A549 (cell line): ENCODE data around the gene ECM1. TPM values are rescaled to one million over a fixed set of nuclear protein-coding genes. Genes with fewer than 3 reads are reported as not detected.

Source experiments
- BCL3 ChIP-seq: fragments of >200 bp; sonication (Bioruptor Twin); formaldehyde crosslinking; IDR thresholded peaks from 3 replicates; pipeline ENCODE4 v1.6.1; 2016
- CBX2 ChIP-seq: fragments of 200-600 bp; sonication (generic); IDR thresholded peaks from 2 replicates; pipeline ENCODE4 v1.6.1; 2016; ENCODE audit warnings: low read depth, mild to moderate bottlenecking, borderline replicate concordance
- CEBPB ChIP-seq, 2 experiments: fragments of >200 bp in 1 of 2; sonication (Bioruptor Twin) in 1 of 2; formaldehyde crosslinking in 1 of 2; IDR thresholded peaks; 2 replicates each; pipeline ENCODE4 v1.6.1; 2012 to 2016
- CHD4 ChIP-seq: fragments of 200-600 bp; sonication (generic); IDR thresholded peaks from 2 replicates; pipeline ENCODE4 v1.6.1; 2016; ENCODE audit warnings: antibody characterized with exemption, mild to moderate bottlenecking, borderline replicate concordance
- EHMT2 ChIP-seq: fragments of 200-600 bp; sonication (generic); IDR thresholded peaks from 2 replicates; pipeline ENCODE4 v1.6.1; 2016; ENCODE audit warnings: antibody characterized with exemption, low read depth, mild to moderate bottlenecking, moderate library complexity
- ELK1 ChIP-seq: fragments of 150-350 bp; IDR thresholded peaks from 2 replicates; pipeline ENCODE4 v1.6.1; 2014; ENCODE audit warnings: low read depth, mild to moderate bottlenecking, low read length
- EP300 ChIP-seq, 2 experiments: fragments of >200 bp; sonication (Bioruptor Twin); formaldehyde crosslinking; IDR thresholded peaks; 2 replicates in 1 of 2; 3 replicates in 1 of 2; pipeline ENCODE4 v1.6.1; 2016 to 2017
- FOSB ChIP-seq: fragments of 250-450 bp; sonication (Bioruptor Pico); IDR thresholded peaks from 2 replicates; pipeline ENCODE4 v1.5.0; 2020; ENCODE audit warnings: mild to moderate bottlenecking, moderate library complexity
- FOSL2 ChIP-seq, 2 experiments: fragments of 450-650 bp in 1 of 2; fragments of >200 bp in 1 of 2; sonication (Bioruptor Twin) in 1 of 2; formaldehyde crosslinking; IDR thresholded peaks; 2 replicates each; pipeline versions ENCODE4 v1.5.0 to v1.6.1; 2016 to 2020; ENCODE audit warnings: mild to moderate bottlenecking in 1 of 2, moderate library complexity in 1 of 2
- HES2 ChIP-seq: fragments of >200 bp; sonication (Bioruptor Twin); formaldehyde crosslinking; IDR thresholded peaks from 2 replicates; pipeline ENCODE4 v1.6.1; 2016
- HEYL ChIP-seq: fragments of 250-450 bp; sonication (Bioruptor Pico); IDR thresholded peaks from 2 replicates; pipeline ENCODE4 v1.8.0; 2021; ENCODE audit warnings: mild to moderate bottlenecking, moderate library complexity
- HMGXB4 ChIP-seq: fragments of 250-450 bp; sonication (Bioruptor Pico); IDR thresholded peaks from 2 replicates; pipeline ENCODE4 v1.5.0; 2021; ENCODE audit warnings: mild to moderate bottlenecking, moderate library complexity, borderline replicate concordance
- HOXB13 ChIP-seq: fragments of 250-450 bp; sonication (Bioruptor Pico); IDR thresholded peaks from 2 replicates; pipeline ENCODE4 v1.5.0; 2020; ENCODE audit warnings: low read depth, mild to moderate bottlenecking, moderate library complexity
- HOXB5 ChIP-seq: fragments of 250-450 bp; sonication (Bioruptor Pico); IDR thresholded peaks from 2 replicates; pipeline ENCODE4 v1.5.0; 2020; ENCODE audit warnings: mild to moderate bottlenecking, moderate library complexity
- KDM5A ChIP-seq: fragments of 200-600 bp; sonication (generic); IDR thresholded peaks from 2 replicates; pipeline ENCODE4 v1.6.1; 2016; ENCODE audit warnings: antibody characterized with exemption, mild to moderate bottlenecking
- MAFK ChIP-seq: fragments of 450-650 bp; IDR thresholded peaks from 2 replicates; pipeline ENCODE4 v1.6.1; 2014; ENCODE audit not compliant: partially characterized antibody
- MAX ChIP-seq: IDR thresholded peaks from 2 replicates; pipeline ENCODE4 v1.6.1; 2012
- MAZ ChIP-seq: fragments of 150-350 bp; IDR thresholded peaks from 2 replicates; pipeline ENCODE4 v1.6.1; 2014; ENCODE audit warnings: antibody characterized with exemption, low read depth, low read length, borderline replicate concordance
- MYC ChIP-seq: IDR thresholded peaks from 2 replicates; pipeline ENCODE4 v1.6.1; 2012; ENCODE audit warnings: mild to moderate bottlenecking, inconsistent platforms, low read length, improper control_type of control experiment, borderline replicate concordance
- NFE2L2 ChIP-seq: fragments of 150-350 bp; conservative IDR thresholded peaks from 2 replicates; pipeline ENCODE4 v1.6.1; 2014; ENCODE audit warnings: low read length
- NPAS2 ChIP-seq: fragments of 250-450 bp; sonication (Bioruptor Pico); IDR thresholded peaks from 2 replicates; pipeline ENCODE4 v1.8.0; 2022; ENCODE audit warnings: mild to moderate bottlenecking, moderate library complexity, borderline replicate concordance
- POLR2A ChIP-seq: IDR thresholded peaks from 2 replicates; pipeline ENCODE4 v1.6.1; 2012; ENCODE audit warnings: mild to moderate bottlenecking, low read length
- REST ChIP-seq: fragments of 200-600 bp; sonication (generic); IDR thresholded peaks from 2 replicates; pipeline ENCODE4 v1.6.1; 2016; ENCODE audit warnings: antibody characterized with exemption, mild to moderate bottlenecking, moderate library complexity
- RFX5 ChIP-seq: fragments of 450-650 bp; IDR thresholded peaks from 2 replicates; pipeline ENCODE4 v1.7.1; 2014; ENCODE audit warnings: antibody characterized with exemption, mild to moderate bottlenecking, moderate library complexity
- TP53 ChIP-seq: fragments of 250-450 bp; sonication (Bioruptor Pico); IDR thresholded peaks from 2 replicates; pipeline ENCODE4 v1.5.0; 2021; ENCODE audit warnings: mild to moderate bottlenecking, moderate library complexity
- USF2 ChIP-seq: fragments of 450-650 bp; IDR thresholded peaks from 2 replicates; pipeline ENCODE4 v1.6.1; 2014; ENCODE audit warnings: antibody characterized with exemption
- ZC3H11A ChIP-seq: fragments of 450-650 bp; IDR thresholded peaks from 2 replicates; pipeline ENCODE4 v1.6.1; 2014; ENCODE audit warnings: antibody characterized with exemption, mild to moderate bottlenecking
- polyA plus RNA-seq, 4 experiments: library from polyadenylated mRNA; depleted of rRNA in 3 of 4; stranded (reverse); fragments of >200 nt; fragmentation: RNase III in 1 of 4; extraction: RNeasy Plus Mini Kit Qiagen cat#74134 plus additional on column Dnase treatment in 1 of 4; gene quantifications; 2 replicates in 3 of 4; 3 replicates in 1 of 4; pipeline ENCODE4 v1.2.3, GENCODE V29; 2011 to 2017

Gene ECM1
- polyA plus RNA-seq, 2 of the 4 experiments (the other 2 are of a cell fraction) = 0.88 to 1.0 TPM

- TF ChIP-seq REST = no peak
- no peak for TF ChIP-seq NFE2L2
- no peak for TF ChIP-seq CHD4
- TF ChIP-seq HES2 = no peak
- TF ChIP-seq ELK1 = no peak
- TF ChIP-seq MAFK = no peak
- TF ChIP-seq BCL3 = 0 out of 3 replicates have a peak, but pooled peaks have one; percentile 42
- no peak for TF ChIP-seq HOXB5
- TF ChIP-seq EP300 (IDR thresholded peaks at IDR 0.05) = no peak
- TF ChIP-seq HEYL (CRISPR knock-in tag) = no peak
- peak; percentile 8; the same call in 1 of the 2 replicates for TF ChIP-seq USF2
- TF ChIP-seq EHMT2 = no peak
- no peak for TF ChIP-seq FOSB (CRISPR knock-in tag)
- TF ChIP-seq NPAS2 (CRISPR knock-in tag) = no peak
- TF ChIP-seq TP53 (CRISPR knock-in tag) = no peak
- 0 out of 2 replicates have a peak, but pooled peaks have one; percentile 36 for TF ChIP-seq RFX5
- 0 out of 2 replicates have a peak, but pooled peaks have one; percentile 15 for TF ChIP-seq MAZ
- no peak for TF ChIP-seq HOXB13 (CRISPR knock-in tag)
- no peak for TF ChIP-seq KDM5A
- peak; percentile 62; the same call in 1 of the 2 replicates for TF ChIP-seq MYC
- TF ChIP-seq HMGXB4 (CRISPR knock-in tag) = no peak
- TF ChIP-seq ZC3H11A = no peak
- TF ChIP-seq CEBPB (IDR thresholded peaks at IDR 0.05) = no peak
- peak; percentile 93 for TF ChIP-seq MAX
- peak; percentile 70 for TF ChIP-seq POLR2A
- TF ChIP-seq CBX2 = no peak
- no peak for TF ChIP-seq FOSL2 (IDR thresholded peaks at IDR 0.05)
- TF ChIP-seq FOSL2 (CRISPR knock-in tag; IDR thresholded peaks at IDR 0.05) = no peak
Observed at GRCh38 chr1:150515328-150516049, 7.6 kb downstream of the ECM1 start, which contains the start of gene FALEC (continued).
